Measurements from ENCODE around the gene IFT22. TPM values are rescaled to one million over a fixed set of nuclear protein-coding genes. Genes with fewer than 3 reads are reported as not detected.

The IFT22 gene
- total and polyA plus RNA-seq, 2 experiments from 2014 or later = 13.8 to 38.8 TPM

GRCh38 chr7:101368422-101369165, 47.0 kb upstream of the IFT22 start (continued):
- TF ChIP-seq EZH2phosphoT487 (IDR thresholded peaks at IDR 0.05; ENCODE audit: unreplicated experiment) = no peak

- peaks cover 18% of the 10 kb centered on the region; the same call in 1 of the 2 replicates for H3K4me1 ChIP-seq (ENCODE audit: insufficient read depth)
- no peak overlapping the region for H2AFZ ChIP-seq
- peaks cover under 1% of the 10 kb centered on the region; the same call in 1 of the 2 replicates for H3K27me3 ChIP-seq (ENCODE audit: insufficient read depth)
- no peak for TF ChIP-seq ETS1 (IDR thresholded peaks at IDR 0.05)
- no peak for TF ChIP-seq CREB1 (CRISPR knock-in tag; IDR thresholded peaks at IDR 0.05; ENCODE audit: low read depth)
- TF ChIP-seq STAT1 (IDR thresholded peaks at IDR 0.05; ENCODE audit: unreplicated experiment) = no peak
- no peak for TF ChIP-seq POLR2AphosphoS5 (IDR thresholded peaks at IDR 0.05; ENCODE audit: low read depth)
- TF ChIP-seq ZNF462 (CRISPR knock-in tag; IDR thresholded peaks at IDR 0.05) = no peak
- no peak for TF ChIP-seq ZNF114 (CRISPR knock-in tag; IDR thresholded peaks at IDR 0.05)
- no peak for TF ChIP-seq JUNB (IDR thresholded peaks at IDR 0.05; ENCODE audit: unreplicated experiment)
- no peak for TF ChIP-seq CTCF (conservative IDR thresholded peaks at IDR 0.05; ENCODE audit: low read depth in 2 of 2)
- no peak for TF ChIP-seq EZH2 (IDR thresholded peaks at IDR 0.05; ENCODE audit: low read depth, unreplicated experiment)
- TF ChIP-seq REST (IDR thresholded peaks at IDR 0.05; ENCODE audit: unreplicated experiment) = no peak
- no peak for TF ChIP-seq NANOG (IDR thresholded peaks at IDR 0.05; ENCODE audit: borderline replicate concordance)
- no peaks in the 10 kb centered on the region for H3K9me2 ChIP-seq (ENCODE audit: insufficient read depth)
- peaks cover 3% of the 10 kb centered on the region; the same call in 1 of the 2 replicates for H4K20me1 ChIP-seq (replicated peaks; ENCODE audit: insufficient read depth)
- H3K27ac ChIP-seq (ENCODE audit: low read depth) = peak overlapping the region; percentile 78; the same call in 1 of the 2 replicates
- H3K27me3 Mint-ChIP-seq (ENCODE audit: insufficient read depth, low read depth, poor library complexity) = peaks cover 2% of the 10 kb centered on the region
- H3K4me3 ChIP-seq = no peak overlapping the region
- H3K36me3 ChIP-seq (ENCODE audit: insufficient read depth) = no peaks in the 10 kb centered on the region
- peaks cover 55% of the 10 kb centered on the region for H3K36me3 Mint-ChIP-seq (ENCODE audit: low read depth)
- peaks cover 83% of the 10 kb centered on the region for H3K79me2 ChIP-seq (replicated peaks; ENCODE audit: insufficient read depth)
- peaks cover 9% of the 10 kb centered on the region; the same call in 2 of the 3 replicates for H3K9me3 Mint-ChIP-seq
- ATAC-seq (no peak), DNase-seq (ENCODE audit: low spot score) (no peak)
- no peak overlapping the region for H3K27ac Mint-ChIP-seq
- H3K4me1 Mint-ChIP-seq = peaks cover 26% of the 10 kb centered on the region
- H3K4me2 ChIP-seq = no peak overlapping the region
- H3K4me3 Mint-ChIP-seq = no peak overlapping the region
- no peaks in the 10 kb centered on the region for H3F3A ChIP-seq (replicated peaks; ENCODE audit: low read depth)
Observed at GRCh38 chr7:101367676-101368075, 46.1 kb upstream of the IFT22 start.
